ENCODE data around the gene IL1RL2.

Gene IL1RL2

GRCh38 chr2:102149243-102149642 is 37.6 kb upstream of the IL1RL2 start:
- Histone ChIP-seq H3K27me3 (ENCODE audit: insufficient read depth, insufficient read length) (no peaks in the 10 kb centered on the region), H3K4me3 (ENCODE audit: insufficient read length, low read depth) (no peak overlapping the region), H3K36me3 (ENCODE audit: insufficient read depth, insufficient read length, low read length) (no peaks in the 10 kb centered on the region), H3K9ac (ENCODE audit: insufficient read length, low read depth) (no peak overlapping the region), H3K9me3 (ENCODE audit: insufficient read depth, low read length) (peaks cover 30% of the 10 kb centered on the region), H3K4me1 (ENCODE audit: insufficient read depth, insufficient read length) (no peaks in the 10 kb centered on the region)
- TF ChIP-seq SUZ12 (IDR thresholded peaks at IDR 0.05; ENCODE audit: extremely low read depth, insufficient read depth, insufficient read length) (no peak), YY1 (IDR thresholded peaks at IDR 0.05; ENCODE audit: insufficient read depth, insufficient read length) (no peak), ZNF274 (IDR thresholded peaks at IDR 0.05; ENCODE audit: low read depth, low read length) (no peak)
- DNase-seq (ENCODE audit: low read depth, low spot score): no peak

- Histone ChIP-seq H3K4me1 (ENCODE audit: insufficient read depth, insufficient read length) (no peaks in the 10 kb centered on the region), H3K9me3 (ENCODE audit: insufficient read depth, low read length) (peaks cover 24% of the 10 kb centered on the region), H3K4me3 (ENCODE audit: insufficient read length, low read depth) (no peak overlapping the region), H3K9ac (ENCODE audit: insufficient read length, low read depth) (no peak overlapping the region), H3K27me3 (ENCODE audit: insufficient read depth, insufficient read length) (no peaks in the 10 kb centered on the region), H3K36me3 (ENCODE audit: insufficient read depth, insufficient read length, low read length) (no peaks in the 10 kb centered on the region)
- DNase-seq (ENCODE audit: low read depth, low spot score): no peak
- TF ChIP-seq ZNF274 (IDR thresholded peaks at IDR 0.05; ENCODE audit: low read depth, low read length) (no peak), YY1 (IDR thresholded peaks at IDR 0.05; ENCODE audit: insufficient read depth, insufficient read length) (no peak), SUZ12 (IDR thresholded peaks at IDR 0.05; ENCODE audit: extremely low read depth, insufficient read depth, insufficient read length) (no peak)
Measured at GRCh38 chr2:102149644-102150455, 37.0 kb upstream of the IL1RL2 start.

GRCh38 chr2:102154364-102154763 is 32.5 kb upstream of the IL1RL2 start:
- no peaks in the 10 kb centered on the region for H3K27me3 ChIP-seq (ENCODE audit: insufficient read depth, insufficient read length)
- H3K4me3 ChIP-seq (ENCODE audit: insufficient read length, low read depth): no peak overlapping the region
- no peaks in the 10 kb centered on the region for H3K36me3 ChIP-seq (ENCODE audit: insufficient read depth, insufficient read length, low read length)
- no peak for DNase-seq (ENCODE audit: low read depth, low spot score)
- TF ChIP-seq ZNF274 (IDR thresholded peaks at IDR 0.05; ENCODE audit: low read depth, low read length): no peak
- TF ChIP-seq YY1 (IDR thresholded peaks at IDR 0.05; ENCODE audit: insufficient read depth, insufficient read length): no peak
- no peak for TF ChIP-seq SUZ12 (IDR thresholded peaks at IDR 0.05; ENCODE audit: extremely low read depth, insufficient read depth, insufficient read length)
- no peaks in the 10 kb centered on the region for H3K4me1 ChIP-seq (ENCODE audit: insufficient read depth, insufficient read length)
- no peak overlapping the region for H3K9ac ChIP-seq (ENCODE audit: insufficient read length, low read depth)
- H3K9me3 ChIP-seq (ENCODE audit: insufficient read depth, low read length): no peaks in the 10 kb centered on the region; the same call in 1 of the 2 replicates

GRCh38 chr2:102154946-102155702 is 31.7 kb upstream of the IL1RL2 start:
- Histone ChIP-seq H3K4me3 (ENCODE audit: insufficient read length, low read depth) (no peak overlapping the region), H3K9ac (ENCODE audit: insufficient read length, low read depth) (no peak overlapping the region), H3K27me3 (ENCODE audit: insufficient read depth, insufficient read length) (no peaks in the 10 kb centered on the region), H3K9me3 (ENCODE audit: insufficient read depth, low read length) (no peaks in the 10 kb centered on the region; the same call in 1 of the 2 replicates), H3K36me3 (ENCODE audit: insufficient read depth, insufficient read length, low read length) (no peaks in the 10 kb centered on the region), H3K4me1 (ENCODE audit: insufficient read depth, insufficient read length) (no peaks in the 10 kb centered on the region)
- TF ChIP-seq ZNF274 (IDR thresholded peaks at IDR 0.05; ENCODE audit: low read depth, low read length) (no peak), SUZ12 (IDR thresholded peaks at IDR 0.05; ENCODE audit: extremely low read depth, insufficient read depth, insufficient read length) (no peak), YY1 (IDR thresholded peaks at IDR 0.05; ENCODE audit: insufficient read depth, insufficient read length) (no peak)
- DNase-seq (ENCODE audit: low read depth, low spot score): no peak

GRCh38 chr2:102155703-102156515 is 30.9 kb upstream of the IL1RL2 start:
- Histone ChIP-seq H3K4me1 (ENCODE audit: insufficient read depth, insufficient read length) (no peaks in the 10 kb centered on the region), H3K36me3 (ENCODE audit: insufficient read depth, insufficient read length, low read length) (no peaks in the 10 kb centered on the region), H3K27me3 (ENCODE audit: insufficient read depth, insufficient read length) (no peaks in the 10 kb centered on the region), H3K4me3 (ENCODE audit: insufficient read length, low read depth) (no peak overlapping the region), H3K9ac (ENCODE audit: insufficient read length, low read depth) (no peak overlapping the region), H3K9me3 (ENCODE audit: insufficient read depth, low read length) (no peaks in the 10 kb centered on the region; the same call in 1 of the 2 replicates)
- no peak for DNase-seq (ENCODE audit: low read depth, low spot score)
- no peak for TF ChIP-seq ZNF274 (IDR thresholded peaks at IDR 0.05; ENCODE audit: low read depth, low read length)
- no peak for TF ChIP-seq SUZ12 (IDR thresholded peaks at IDR 0.05; ENCODE audit: extremely low read depth, insufficient read depth, insufficient read length)

GRCh38 chr2:102158011-102158755 is 28.6 kb upstream of the IL1RL2 start:
- DNase-seq (ENCODE audit: low read depth, low spot score): no peak
- H3K27me3 ChIP-seq (ENCODE audit: insufficient read depth, insufficient read length): no peaks in the 10 kb centered on the region
- no peaks in the 10 kb centered on the region for H3K4me1 ChIP-seq (ENCODE audit: insufficient read depth, insufficient read length)
- no peak overlapping the region for H3K4me3 ChIP-seq (ENCODE audit: insufficient read length, low read depth)
- H3K36me3 ChIP-seq (ENCODE audit: insufficient read depth, insufficient read length, low read length): no peaks in the 10 kb centered on the region
- H3K9ac ChIP-seq (ENCODE audit: insufficient read length, low read depth): no peak overlapping the region
- H3K9me3 ChIP-seq (ENCODE audit: insufficient read depth, low read length): no peaks in the 10 kb centered on the region; the same call in 1 of the 2 replicates
- TF ChIP-seq ZNF274 (IDR thresholded peaks at IDR 0.05; ENCODE audit: low read depth, low read length) (no peak), YY1 (IDR thresholded peaks at IDR 0.05; ENCODE audit: insufficient read depth, insufficient read length) (no peak), SUZ12 (IDR thresholded peaks at IDR 0.05; ENCODE audit: extremely low read depth, insufficient read depth, insufficient read length) (no peak)
